ENCODE results near the gene SELENOV. TPM values are rescaled to one million over a fixed set of nuclear protein-coding genes. Genes with fewer than 3 reads are reported as not detected.

Gene SELENOV
- total RNA-seq, 1 donor from 2014 or later: not detected

GRCh38 chr19:39518458-39518857, 3.5 kb downstream of the SELENOV start:
- Mint-ChIP-seq H3K27me3 (peaks cover 45% of the 10 kb centered on the region), H3K4me3 (no peak overlapping the region), H3K9me3 (no peaks in the 10 kb centered on the region), H3K36me3 (ENCODE audit: low read depth) (peaks cover 2% of the 10 kb centered on the region), H3K4me1 (peaks cover 9% of the 10 kb centered on the region), H3K27ac (no peak overlapping the region)
- intact Hi-C loops (cut with micrococcal nuclease): no loop called here
- DNase-seq: no peak

GRCh38 chr19:39518975-39519374, 4.0 kb downstream of the SELENOV start:
- intact Hi-C loops (cut with micrococcal nuclease): no loop called here
- no peak overlapping the region for H3K4me3 Mint-ChIP-seq

GRCh38 chr19:39520541-39521484, 5.9 kb downstream of the SELENOV start:
- no peak for DNase-seq
- Mint-ChIP-seq H3K36me3 (ENCODE audit: low read depth) (peaks cover 2% of the 10 kb centered on the region), H3K4me3 (no peak overlapping the region), H3K27me3 (peaks cover 24% of the 10 kb centered on the region), H3K9me3 (no peaks in the 10 kb centered on the region), H3K4me1 (peaks cover 6% of the 10 kb centered on the region), H3K27ac (no peak overlapping the region)
- intact Hi-C loops (cut with micrococcal nuclease): no loop called here

More at GRCh38 chr19:39518975-39519374, 4.0 kb downstream of the SELENOV start:
- peaks cover 9% of the 10 kb centered on the region for H3K4me1 Mint-ChIP-seq
- peaks cover 2% of the 10 kb centered on the region for H3K36me3 Mint-ChIP-seq (ENCODE audit: low read depth)
- DNase-seq: no peak
- peaks cover 40% of the 10 kb centered on the region for H3K27me3 Mint-ChIP-seq
- no peak overlapping the region for H3K27ac Mint-ChIP-seq
- no peaks in the 10 kb centered on the region for H3K9me3 Mint-ChIP-seq

- intact Hi-C loops (cut with micrococcal nuclease): no loop called here
- Mint-ChIP-seq H3K9me3 (no peaks in the 10 kb centered on the region), H3K27ac (no peak overlapping the region), H3K36me3 (ENCODE audit: low read depth) (no peaks in the 10 kb centered on the region), H3K4me3 (no peak overlapping the region), H3K4me1 (no peaks in the 10 kb centered on the region), H3K27me3 (no peaks in the 10 kb centered on the region)
- no peak for DNase-seq
These were observed 9.6 kb downstream of the SELENOV start for GRCh38 chr19:39524495-39524894.

- H3K27ac Mint-ChIP-seq: no peak overlapping the region
- DNase-seq: no peak
- no peaks in the 10 kb centered on the region for H3K36me3 Mint-ChIP-seq (ENCODE audit: low read depth)
- H3K4me1 Mint-ChIP-seq: no peaks in the 10 kb centered on the region
- H3K27me3 Mint-ChIP-seq: no peaks in the 10 kb centered on the region
- intact Hi-C loops (cut with micrococcal nuclease): no loop called here
- H3K4me3 Mint-ChIP-seq: no peak overlapping the region
- no peaks in the 10 kb centered on the region for H3K9me3 Mint-ChIP-seq
These were observed 10.3 kb downstream of the SELENOV start for GRCh38 chr19:39525205-39525604.

GRCh38 chr19:39531834-39532232, 16.9 kb downstream of the SELENOV start:
- no peaks in the 10 kb centered on the region for H3K27me3 Mint-ChIP-seq
- H3K36me3 Mint-ChIP-seq (ENCODE audit: low read depth): peaks cover 5% of the 10 kb centered on the region
- peak overlapping the region; percentile 90 for H3K27ac Mint-ChIP-seq
- H3K9me3 Mint-ChIP-seq: no peaks in the 10 kb centered on the region
- DNase-seq: peak; percentile 62
- peaks cover 17% of the 10 kb centered on the region for H3K4me1 Mint-ChIP-seq
- intact Hi-C loops (cut with micrococcal nuclease): loop anchor here (1.0 to 5.0 kb wide), 5 partner anchors 25 to 410 kb away; no protein-coding TSS in a partner anchor
- H3K4me3 Mint-ChIP-seq: peak overlapping the region; percentile 93

GRCh38 chr19:39532233-39533002, 17.5 kb downstream of the SELENOV start, which contains the start of gene EID2B:
Gene EID2B (minus strand): TSS chr19:39532852. CDS start chr19:39532802, 50 bp downstream.
- Mint-ChIP-seq H3K9me3 (no peaks in the 10 kb centered on the region), H3K4me3 (peak within 1 kb of the TSS; percentile 93), H3K4me1 (peaks cover 19% of the 10 kb centered on the region), H3K27ac (peak within 1 kb of the TSS; percentile 90), H3K27me3 (no peaks in the 10 kb centered on the region), H3K36me3 (ENCODE audit: low read depth) (peaks cover 7% of the 10 kb centered on the region)
- peak; percentile 98 for DNase-seq
- intact Hi-C loops (cut with micrococcal nuclease): loop anchor here (1.0 to 5.0 kb wide), 5 partner anchors 26 to 410 kb away; no protein-coding TSS in a partner anchor

GRCh38 chr19:39533003-39533512, 18.1 kb downstream of the SELENOV start:
- H3K9me3 Mint-ChIP-seq: no peaks in the 10 kb centered on the region
- intact Hi-C loops (cut with micrococcal nuclease): loop anchor here (2.0 to 5.0 kb wide), 2 partner anchors 26 to 411 kb away; no protein-coding TSS in a partner anchor
- H3K27ac Mint-ChIP-seq: peak overlapping the region; percentile 11
- H3K27me3 Mint-ChIP-seq: no peaks in the 10 kb centered on the region
- peaks cover 22% of the 10 kb centered on the region for H3K4me1 Mint-ChIP-seq
- no peak for DNase-seq
- peak overlapping the region; percentile 93 for H3K4me3 Mint-ChIP-seq
- peaks cover 8% of the 10 kb centered on the region for H3K36me3 Mint-ChIP-seq (ENCODE audit: low read depth)

- H3K9me3 Mint-ChIP-seq: no peaks in the 10 kb centered on the region
- no peaks in the 10 kb centered on the region for H3K27me3 Mint-ChIP-seq
- intact Hi-C loops (cut with micrococcal nuclease): loop anchor here (2.0 to 5.0 kb wide), 2 partner anchors 27 to 411 kb away; no protein-coding TSS in a partner anchor
- no peak for DNase-seq
- H3K4me1 Mint-ChIP-seq: peaks cover 27% of the 10 kb centered on the region
- H3K36me3 Mint-ChIP-seq (ENCODE audit: low read depth): peaks cover 12% of the 10 kb centered on the region
- no peak overlapping the region for H3K27ac Mint-ChIP-seq
- no peak overlapping the region for H3K4me3 Mint-ChIP-seq
These were observed 18.9 kb downstream of the SELENOV start for GRCh38 chr19:39533791-39534190.

- Mint-ChIP-seq H3K27me3 (peaks cover 3% of the 10 kb centered on the region), H3K4me1 (peaks cover 36% of the 10 kb centered on the region)
- intact Hi-C loops (cut with micrococcal nuclease): no loop called here
These were observed 24.2 kb downstream of the SELENOV start for GRCh38 chr19:39539165-39539517.

GRCh38 chr19:39539518-39540332, 24.8 kb downstream of the SELENOV start, which contains the start of gene EID2:
Gene EID2 (minus strand): TSS chr19:39540161. CDS start chr19:39540079, 82 bp downstream.
- Mint-ChIP-seq H3K9me3 (no peaks in the 10 kb centered on the region), H3K27ac (peak within 1 kb of the TSS; percentile 96), H3K4me3 (peak within 1 kb of the TSS; percentile 91), H3K27me3 (peaks cover 3% of the 10 kb centered on the region), H3K4me1 (peaks cover 42% of the 10 kb centered on the region), H3K36me3 (ENCODE audit: low read depth) (peaks cover 19% of the 10 kb centered on the region)
- intact Hi-C loops (cut with micrococcal nuclease): loop anchor here (5.0 kb wide), 1 partner anchor 138 kb away; no protein-coding TSS in a partner anchor
- DNase-seq: peak; percentile 98

More at GRCh38 chr19:39539165-39539517, 24.2 kb downstream of the SELENOV start:
- H3K36me3 Mint-ChIP-seq (ENCODE audit: low read depth): peaks cover 19% of the 10 kb centered on the region
- peak overlapping the region; percentile 91 for H3K4me3 Mint-ChIP-seq
- H3K27ac Mint-ChIP-seq: peak overlapping the region; percentile 83
- no peaks in the 10 kb centered on the region for H3K9me3 Mint-ChIP-seq
- no peak for DNase-seq

GRCh38 chr19:39540333-39540673, 25.4 kb downstream of the SELENOV start:
- intact Hi-C loops (cut with micrococcal nuclease): loop anchor here (5.0 kb wide), 1 partner anchor 137 kb away; no protein-coding TSS in a partner anchor
- Mint-ChIP-seq H3K36me3 (ENCODE audit: low read depth) (peaks cover 19% of the 10 kb centered on the region), H3K27me3 (peaks cover 3% of the 10 kb centered on the region), H3K9me3 (no peaks in the 10 kb centered on the region), H3K4me1 (peaks cover 45% of the 10 kb centered on the region), H3K4me3 (peak overlapping the region; percentile 91), H3K27ac (peak overlapping the region; percentile 96)
- DNase-seq: no peak

GRCh38 chr19:39542206-39542605, 27.3 kb downstream of the SELENOV start:
- no peak for DNase-seq
- peaks cover 4% of the 10 kb centered on the region for H3K9me3 Mint-ChIP-seq
- H3K4me1 Mint-ChIP-seq: peaks cover 43% of the 10 kb centered on the region
- no peak overlapping the region for H3K27ac Mint-ChIP-seq
- H3K27me3 Mint-ChIP-seq: peaks cover 3% of the 10 kb centered on the region
- no peak overlapping the region for H3K4me3 Mint-ChIP-seq
- intact Hi-C loops (cut with micrococcal nuclease): loop anchor here (5.0 kb wide), 1 partner anchor 135 kb away; no protein-coding TSS in a partner anchor
- peaks cover 12% of the 10 kb centered on the region for H3K36me3 Mint-ChIP-seq (ENCODE audit: low read depth)
